GM19452 (cell line): ENCODE measurements around the gene FIZ1.

Experiments used
- ATAC-seq: cut with Tn5 transposase; IDR thresholded peaks from one replicate; pipeline ENCODE4 v1.9.1; 2021; ENCODE audit not compliant: unreplicated experiment

The FIZ1 gene, protein sequence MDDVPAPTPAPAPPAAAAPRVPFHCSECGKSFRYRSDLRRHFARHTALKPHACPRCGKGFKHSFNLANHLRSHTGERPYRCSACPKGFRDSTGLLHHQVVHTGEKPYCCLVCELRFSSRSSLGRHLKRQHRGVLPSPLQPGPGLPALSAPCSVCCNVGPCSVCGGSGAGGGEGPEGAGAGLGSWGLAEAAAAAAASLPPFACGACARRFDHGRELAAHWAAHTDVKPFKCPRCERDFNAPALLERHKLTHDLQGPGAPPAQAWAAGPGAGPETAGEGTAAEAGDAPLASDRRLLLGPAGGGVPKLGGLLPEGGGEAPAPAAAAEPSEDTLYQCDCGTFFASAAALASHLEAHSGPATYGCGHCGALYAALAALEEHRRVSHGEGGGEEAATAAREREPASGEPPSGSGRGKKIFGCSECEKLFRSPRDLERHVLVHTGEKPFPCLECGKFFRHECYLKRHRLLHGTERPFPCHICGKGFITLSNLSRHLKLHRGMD

DNA sequence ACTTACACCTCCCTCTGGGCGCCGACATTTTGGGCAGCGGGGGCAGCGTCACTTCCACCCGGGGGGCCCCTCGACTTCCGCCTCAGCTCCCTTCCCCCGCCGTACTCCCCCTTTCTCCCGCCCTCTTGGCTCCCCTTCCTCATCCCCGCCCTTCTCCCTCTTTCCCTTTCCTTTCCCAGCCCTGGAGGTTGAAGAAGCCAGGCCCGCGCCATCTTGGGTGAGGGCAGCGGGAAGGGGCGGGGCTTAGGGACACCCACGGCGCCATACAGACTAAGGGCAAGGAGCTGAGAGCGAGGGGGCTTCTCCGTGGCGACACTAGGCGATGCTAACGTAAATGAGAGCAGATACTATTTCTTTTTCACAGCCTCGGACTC is at the start of gene FIZ1:
Gene FIZ1 (minus strand): TSS at position 50 of the 374 bp plus-strand sequence. CDS start 1,652 bp downstream, outside the sequence.
- peak; percentile 44 for ATAC-seq

DNA sequence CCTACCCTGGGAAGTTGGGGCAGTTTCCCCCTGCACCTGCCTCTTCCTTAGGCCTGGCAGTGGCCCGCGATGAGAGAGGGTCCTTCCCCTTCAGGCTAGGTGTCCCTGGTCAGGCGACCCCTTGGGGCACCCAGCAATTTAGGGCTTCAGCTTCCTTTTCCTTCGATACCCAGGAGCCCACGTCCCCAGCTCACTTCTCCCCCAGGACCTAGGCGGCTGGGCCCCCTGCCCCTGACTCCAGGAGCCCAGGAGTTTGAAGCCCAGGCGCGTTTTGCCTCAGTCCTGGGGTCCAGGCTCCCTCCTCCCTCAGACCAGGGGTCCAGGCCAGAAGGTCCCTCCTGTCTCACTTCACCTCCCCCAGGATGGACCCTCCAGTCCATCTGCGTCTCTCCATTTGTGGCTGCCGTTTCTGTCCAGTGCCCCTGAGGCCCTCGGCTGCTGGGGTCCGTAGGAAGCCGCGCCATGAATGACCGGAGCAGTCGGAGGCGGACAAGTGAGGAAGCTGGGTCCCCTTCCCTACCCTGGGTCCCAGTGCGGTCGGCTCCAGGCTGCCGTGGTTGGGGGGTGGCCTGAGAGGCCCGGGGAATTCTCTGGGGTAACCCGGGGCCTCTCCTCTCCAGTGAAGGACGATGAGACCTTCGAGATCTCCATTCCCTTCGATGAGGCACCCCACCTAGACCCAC is 49.4 kb upstream of the FIZ1 start:
- ATAC-seq = no peak

DNA sequence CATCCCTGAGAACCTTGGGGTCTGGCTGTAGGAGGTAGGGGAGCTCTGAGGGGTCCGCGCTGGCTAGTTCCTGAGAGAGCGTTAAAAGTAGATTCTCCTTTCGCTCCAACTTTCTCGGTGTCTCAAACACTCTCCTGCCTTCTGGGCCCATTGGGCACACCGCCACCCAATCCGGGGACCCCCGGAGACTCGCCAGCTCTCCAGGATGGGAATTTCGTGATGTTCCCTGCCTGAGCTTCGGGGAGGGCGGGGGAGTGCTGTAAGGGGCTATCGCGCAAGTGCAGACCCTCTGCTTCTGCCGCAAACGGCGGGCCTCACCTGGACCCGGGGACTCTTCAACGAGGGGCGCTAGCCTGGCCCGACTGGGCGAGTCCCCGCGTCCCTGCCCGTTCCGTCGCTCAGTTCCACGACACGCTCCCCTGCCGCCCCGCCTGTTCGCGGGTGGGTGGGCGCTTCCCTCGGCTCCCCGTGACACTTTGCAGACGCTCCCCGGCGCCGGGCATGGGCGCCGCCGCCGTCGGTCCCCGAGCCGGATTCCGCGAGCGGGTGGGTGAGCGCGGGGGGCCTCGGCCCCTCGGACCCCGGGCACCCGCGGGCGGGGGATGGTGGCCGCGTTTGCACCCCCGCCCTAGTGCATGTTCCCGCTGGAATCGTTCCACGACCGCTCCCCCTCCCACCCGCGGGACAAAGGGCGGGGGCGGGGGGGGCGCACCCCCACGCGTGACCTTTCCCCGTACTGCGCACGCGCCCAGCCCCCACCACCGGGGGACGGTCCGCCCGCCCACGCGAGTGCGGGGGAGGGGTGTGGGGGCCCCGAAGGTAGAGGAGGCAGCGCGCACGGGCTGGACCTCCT is 48.6 kb upstream of the FIZ1 start, which contains the start of gene CCDC106:
Gene CCDC106 (plus strand): TSS at position 481 of the 853 bp plus-strand sequence. CDS start 835 bp downstream, outside the sequence.
- no peak for ATAC-seq

DNA sequence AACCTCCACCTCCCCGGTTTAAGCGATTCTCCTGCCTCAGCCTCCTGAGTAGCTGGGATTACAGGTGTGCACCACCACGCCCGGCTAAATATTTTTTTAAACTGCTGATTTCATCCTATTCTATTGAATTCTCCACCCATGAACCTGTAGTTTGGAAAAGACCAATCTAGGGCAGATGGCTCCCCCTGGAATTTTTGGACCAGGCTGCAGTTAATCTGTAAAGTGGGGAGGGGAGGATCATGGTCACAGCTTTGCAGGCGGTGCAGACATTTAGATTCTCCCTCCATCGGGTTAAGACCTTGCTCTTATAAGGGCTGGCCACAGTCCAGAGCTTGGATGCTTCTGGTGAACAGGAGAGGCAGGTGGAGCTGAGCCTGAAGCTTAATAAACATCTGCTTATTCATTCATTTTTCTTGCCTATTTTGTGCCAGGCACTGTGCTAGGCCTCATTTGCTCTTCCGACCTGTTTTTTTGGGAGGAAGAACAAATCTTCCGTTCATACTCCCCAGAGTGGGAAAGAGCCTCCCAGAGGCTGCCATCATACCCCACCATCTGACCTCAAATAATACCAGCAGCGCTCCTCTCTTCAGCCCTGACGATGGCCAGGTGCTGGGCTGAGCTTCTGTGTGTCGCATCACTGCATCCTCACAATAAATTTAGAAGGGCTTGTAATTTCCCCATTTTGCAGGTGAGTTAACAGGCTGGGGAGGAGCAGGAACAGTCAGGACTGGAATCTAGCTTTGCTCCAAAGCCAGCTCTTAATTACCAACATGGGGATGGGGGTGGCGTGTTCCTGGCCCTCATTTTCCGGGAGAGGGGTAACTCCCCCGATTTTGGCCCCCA is 47.8 kb upstream of the FIZ1 start:
- ATAC-seq = no peak

DNA sequence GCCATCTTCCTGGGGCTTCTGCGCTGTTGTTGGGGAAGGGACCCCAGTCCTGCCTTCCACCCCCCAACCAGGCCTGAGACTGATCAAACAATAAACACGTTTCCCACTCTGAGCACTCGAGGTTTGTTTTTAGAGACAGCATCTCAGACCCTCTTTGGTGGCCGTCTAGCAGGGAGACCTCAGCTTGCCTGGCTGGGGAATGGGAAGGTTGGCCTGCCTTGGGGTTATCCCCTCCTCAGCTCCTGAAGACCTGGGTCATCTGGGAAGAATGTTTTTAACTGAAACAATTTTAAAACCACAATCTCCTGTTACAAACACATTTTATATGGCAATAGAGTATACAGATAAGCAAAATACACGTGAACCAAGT is 46.2 kb upstream of the FIZ1 start:
- no peak for ATAC-seq

DNA sequence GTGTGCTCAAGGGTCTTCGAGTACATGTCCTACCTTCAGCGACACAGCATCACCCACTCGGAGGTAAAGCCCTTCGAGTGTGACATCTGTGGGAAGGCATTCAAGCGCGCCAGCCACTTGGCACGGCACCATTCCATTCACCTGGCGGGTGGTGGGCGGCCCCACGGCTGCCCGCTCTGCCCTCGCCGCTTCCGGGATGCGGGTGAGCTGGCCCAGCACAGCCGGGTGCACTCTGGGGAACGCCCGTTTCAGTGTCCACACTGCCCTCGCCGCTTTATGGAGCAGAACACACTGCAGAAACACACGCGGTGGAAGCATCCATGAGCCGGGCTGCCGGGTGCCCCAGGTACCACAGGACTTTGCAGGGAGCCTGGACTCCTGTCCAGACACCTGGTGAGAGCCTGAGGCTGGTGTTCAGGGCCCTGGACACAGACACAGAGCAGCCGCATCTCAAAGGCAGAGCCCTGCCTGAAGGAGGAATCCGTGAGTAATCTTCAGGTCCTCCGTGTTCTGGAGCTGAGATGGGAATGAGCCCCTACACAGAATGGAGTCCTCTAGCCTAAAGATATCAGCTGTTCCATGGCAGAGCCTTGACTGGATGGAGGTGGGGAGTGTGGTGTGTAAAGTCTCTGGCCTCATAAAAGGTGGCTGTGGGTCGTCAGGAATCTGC is 45.7 kb upstream of the FIZ1 start:
- no peak for ATAC-seq

DNA sequence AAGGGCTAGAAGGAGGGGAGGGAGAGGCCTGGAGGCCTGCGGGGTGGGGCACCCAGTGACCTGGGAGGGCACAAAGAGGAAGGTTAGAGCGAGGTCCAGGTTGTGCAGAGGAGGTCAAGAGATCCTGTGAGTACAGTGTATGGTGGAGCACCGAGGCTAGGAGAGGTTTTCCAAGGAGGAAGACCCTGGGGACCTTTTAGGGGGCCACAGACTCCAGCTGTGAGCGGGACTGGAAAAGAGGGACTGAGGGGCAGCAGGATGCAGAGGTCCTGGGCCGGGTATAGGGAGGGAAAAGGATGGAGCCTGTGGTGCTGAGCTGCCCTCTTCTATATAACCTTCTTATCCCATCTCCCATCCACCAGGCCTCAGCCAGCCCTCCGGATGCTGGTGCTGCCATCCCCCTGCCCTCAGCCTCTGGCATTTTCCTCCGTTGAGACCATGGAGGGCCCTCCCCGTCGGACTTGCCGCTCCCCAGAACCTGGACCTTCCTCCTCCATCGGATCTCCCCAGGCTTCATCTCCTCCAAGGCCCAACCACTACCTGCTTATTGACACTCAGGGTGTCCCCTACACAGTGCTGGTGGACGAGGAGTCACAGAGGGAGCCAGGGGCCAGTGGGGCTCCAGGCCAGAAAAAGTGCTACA is 45.0 kb upstream of the FIZ1 start:
- no peak for ATAC-seq

DNA sequence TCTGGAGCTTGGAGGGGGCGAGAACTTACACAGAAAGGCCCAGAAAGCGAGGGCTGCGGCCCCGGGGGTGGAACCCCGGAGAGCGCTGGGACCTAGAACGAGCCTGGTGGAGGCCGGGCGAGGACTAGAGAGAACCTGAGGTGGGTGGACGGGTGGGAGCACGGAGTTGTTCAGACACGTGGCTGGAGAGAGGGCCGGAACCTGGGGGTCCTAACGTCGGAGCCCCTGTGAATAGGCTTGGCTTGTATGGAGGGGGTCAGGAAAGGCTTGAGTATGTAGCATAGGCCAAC is 44.5 kb upstream of the FIZ1 start:
- ATAC-seq = no peak

DNA sequence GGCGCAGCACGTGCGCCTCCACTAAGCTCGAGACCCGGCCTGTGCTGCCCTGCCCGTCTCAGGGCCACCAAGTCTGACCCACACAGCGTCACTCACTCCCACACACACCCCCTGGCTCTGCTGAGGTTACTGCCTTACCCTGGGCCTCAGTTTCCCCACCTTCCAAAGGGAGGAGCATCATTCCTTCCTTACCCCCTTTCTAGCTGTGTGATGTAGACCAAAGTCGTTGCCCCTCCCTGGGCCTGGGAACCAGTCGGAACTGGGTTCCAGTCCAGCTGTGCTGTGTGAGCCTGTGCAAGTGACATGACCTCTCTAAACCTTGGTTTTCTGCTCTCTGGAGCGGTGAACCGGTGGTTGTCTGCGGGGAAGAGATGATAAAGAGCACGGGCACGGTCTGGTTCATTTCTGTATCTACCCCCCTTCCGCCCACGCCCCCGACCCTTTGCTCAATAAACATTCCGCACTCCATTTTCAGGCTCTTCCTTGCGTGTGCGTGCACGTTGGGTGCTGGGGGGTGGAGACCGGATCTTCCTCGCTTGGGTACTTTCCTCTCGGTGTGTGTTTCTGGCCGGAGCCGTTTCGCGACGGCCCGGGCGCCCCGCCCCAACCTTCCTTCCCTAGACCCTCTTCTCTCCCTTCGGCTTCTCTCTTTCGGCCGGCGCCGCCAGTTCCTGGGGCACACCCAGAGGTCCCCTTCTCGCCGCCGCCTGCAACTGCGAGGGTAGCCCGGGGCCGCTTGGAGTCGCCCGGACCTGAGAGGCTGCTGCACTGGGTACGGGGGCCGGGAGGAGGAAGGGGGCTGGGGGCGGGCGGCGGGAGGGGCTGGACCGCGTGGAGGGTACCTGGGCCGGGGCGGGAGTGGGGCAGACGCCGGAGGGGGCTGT is 43.9 kb upstream of the FIZ1 start, which contains the start of gene ZNF581:
Gene ZNF581 (plus strand): TSS at position 647 of the 884 bp plus-strand sequence. CDS start 923 bp downstream, outside the sequence.
- ATAC-seq = no peak

DNA sequence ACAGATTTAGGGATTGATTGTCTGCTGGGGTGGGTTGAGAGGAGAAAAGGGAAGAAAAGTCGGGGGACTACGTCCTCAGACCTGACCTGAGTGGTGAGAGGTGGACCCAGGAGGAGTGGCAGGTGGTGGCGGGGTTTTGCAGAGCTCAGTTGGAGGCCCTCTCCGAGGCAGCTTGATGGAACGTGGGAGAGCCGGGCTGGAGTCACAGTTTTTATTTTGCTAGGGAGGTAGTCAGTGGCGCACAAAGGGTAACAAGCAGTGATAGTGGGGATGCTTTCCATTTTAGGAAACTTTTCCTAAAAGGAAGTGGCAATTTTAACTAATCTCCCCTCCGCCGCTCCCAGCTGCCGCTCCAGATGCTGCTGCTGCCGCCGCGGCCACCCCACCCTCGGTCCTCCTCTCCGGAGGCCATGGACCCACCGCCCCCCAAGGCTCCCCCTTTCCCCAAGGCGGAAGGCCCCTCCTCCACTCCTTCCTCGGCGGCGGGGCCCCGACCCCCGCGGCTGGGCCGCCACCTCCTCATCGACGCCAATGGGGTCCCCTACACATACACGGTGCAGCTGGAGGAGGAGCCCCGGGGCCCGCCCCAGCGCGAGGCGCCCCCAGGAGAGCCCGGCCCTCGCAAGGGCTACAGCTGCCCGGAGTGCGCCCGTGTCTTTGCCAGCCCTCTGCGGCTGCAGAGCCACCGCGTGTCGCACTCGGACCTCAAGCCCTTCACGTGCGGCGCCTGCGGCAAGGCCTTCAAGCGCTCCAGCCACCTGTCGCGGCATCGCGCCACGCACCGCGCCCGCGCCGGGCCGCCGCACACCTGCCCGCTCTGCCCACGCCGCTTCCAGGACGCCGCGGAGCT is 43.1 kb upstream of the FIZ1 start:
- no peak for ATAC-seq

DNA sequence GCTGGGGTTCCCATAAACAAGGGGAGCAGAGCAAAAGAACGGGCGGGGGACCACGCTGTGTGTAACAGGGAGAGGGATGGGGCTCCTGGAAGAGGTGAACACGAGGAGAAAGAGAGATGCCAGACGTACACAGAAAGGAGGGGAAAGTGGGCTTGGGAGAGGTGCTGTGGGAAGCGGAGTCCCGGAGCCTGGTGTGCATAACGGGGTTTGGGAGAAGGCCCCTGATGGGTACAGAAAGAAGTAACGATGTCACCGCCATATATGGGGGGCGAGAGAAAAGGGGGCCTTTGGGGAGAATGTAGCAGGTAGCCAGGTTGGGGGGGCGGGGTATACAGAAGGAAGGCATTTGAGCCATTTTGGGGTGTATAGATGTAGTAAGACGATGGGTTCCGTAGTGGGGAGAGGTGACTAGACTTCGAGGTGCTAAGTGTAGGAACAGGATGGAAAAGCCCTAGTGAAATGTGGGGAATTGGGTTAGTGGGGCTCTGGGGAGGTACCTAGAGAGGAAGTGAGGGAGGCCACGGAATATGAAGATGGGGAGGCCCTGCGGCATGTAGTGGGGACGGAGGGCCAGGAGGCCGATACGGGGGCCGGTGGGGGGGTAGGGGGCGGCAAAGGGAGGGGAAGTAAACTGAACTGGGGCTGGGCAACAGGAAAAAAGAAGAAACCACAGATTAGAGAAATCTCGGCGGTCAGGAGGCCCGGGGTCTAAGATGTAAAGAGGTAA is 42.3 kb upstream of the FIZ1 start:
- no peak for ATAC-seq

DNA sequence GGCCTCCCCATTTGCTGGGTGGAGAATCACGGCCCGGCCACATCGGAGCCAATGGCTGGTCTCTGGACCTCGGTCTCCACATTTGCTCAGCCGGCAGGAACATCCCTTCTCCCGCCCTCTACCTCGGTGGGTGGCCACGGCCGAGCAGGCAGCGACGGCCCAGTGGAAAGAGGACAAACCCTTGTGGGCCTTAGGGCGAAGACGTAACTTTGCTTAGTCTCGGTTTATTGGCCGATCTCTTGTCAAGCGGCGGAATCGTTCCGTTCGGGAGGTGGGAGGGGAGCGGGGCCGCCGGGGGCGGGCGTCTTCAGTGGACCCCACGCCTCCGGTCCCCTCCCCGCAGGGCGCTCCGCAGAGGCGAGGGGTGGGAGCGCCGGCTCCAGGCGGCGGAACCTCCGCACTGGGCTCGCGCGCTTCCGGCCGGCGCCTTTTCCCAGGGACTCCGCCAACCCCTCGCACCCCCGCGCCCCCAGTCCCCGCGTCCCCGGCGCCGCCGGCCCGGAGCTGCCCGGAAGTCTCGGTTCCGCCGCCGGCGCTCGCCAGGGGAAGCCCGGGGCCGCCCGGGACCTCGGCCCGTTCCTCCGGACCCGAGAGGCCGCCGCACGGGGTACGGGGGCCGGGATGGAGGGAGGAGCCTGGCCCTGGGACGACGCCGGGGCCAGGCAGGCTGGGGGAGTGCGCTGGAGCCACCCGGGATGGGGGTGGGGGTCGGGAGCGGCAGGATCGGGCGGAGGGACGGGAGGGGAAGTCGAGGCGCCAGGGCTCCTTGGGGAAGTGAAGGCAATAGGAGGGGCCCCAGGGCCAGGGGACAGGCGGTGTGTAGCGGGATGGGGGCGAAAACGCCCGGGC is 41.5 kb upstream of the FIZ1 start, which contains the start of gene ZNF580:
Gene ZNF580 (plus strand): TSS at position 426 of the 849 bp plus-strand sequence. CDS start 1,507 bp downstream, outside the sequence.
- no peak for ATAC-seq

DNA sequence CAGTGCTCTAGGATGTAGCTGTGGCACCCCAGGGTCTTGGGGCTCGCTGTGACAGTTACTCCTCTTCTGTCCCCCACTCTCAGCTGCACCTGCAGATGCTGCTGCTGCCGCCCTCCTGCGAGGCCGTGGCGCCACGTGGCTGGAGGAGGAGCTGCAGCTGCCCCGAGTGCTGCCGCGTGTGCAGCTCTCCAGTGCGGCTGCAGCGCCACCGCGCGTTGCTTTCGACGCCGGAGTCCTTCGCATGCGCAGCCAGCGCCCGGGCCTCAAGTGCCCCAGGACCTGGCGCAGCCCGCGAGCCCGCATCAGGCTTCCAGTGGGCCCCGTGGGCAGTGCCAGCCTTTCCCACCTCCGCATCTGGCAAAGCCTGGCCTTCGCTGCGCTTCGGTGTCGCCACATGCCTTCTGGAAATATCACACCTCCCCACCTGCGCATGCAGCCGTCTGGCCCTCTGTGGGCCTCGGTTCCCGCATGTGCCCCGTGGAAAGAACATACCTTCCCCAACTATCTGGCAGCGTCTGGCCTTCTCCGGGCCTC is 40.8 kb upstream of the FIZ1 start:
- ATAC-seq = no peak

DNA sequence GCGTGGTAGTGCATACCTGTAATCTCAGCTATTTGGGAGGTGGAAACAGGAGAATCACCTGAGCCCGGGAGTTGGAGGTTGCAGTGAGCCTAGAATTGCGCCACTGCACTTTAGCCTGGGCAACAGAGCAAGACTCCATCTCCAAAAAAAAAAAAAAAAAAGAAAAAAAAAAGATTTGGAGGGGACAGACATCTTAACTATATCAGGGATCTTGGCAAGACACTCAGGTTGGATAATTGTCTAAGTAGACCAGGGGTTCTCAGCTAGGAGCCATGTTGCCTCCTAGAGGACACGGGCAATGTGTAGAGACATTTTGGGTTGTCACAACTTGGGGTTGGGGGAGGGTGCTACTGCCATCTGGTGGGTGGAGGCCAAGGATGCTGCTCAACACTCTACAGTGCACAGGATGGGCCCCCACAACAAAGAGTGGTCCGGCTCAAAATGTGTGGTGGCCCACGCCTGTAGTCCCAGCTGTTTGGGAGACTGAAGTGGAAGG is 39.6 kb upstream of the FIZ1 start:
- ATAC-seq = no peak

DNA sequence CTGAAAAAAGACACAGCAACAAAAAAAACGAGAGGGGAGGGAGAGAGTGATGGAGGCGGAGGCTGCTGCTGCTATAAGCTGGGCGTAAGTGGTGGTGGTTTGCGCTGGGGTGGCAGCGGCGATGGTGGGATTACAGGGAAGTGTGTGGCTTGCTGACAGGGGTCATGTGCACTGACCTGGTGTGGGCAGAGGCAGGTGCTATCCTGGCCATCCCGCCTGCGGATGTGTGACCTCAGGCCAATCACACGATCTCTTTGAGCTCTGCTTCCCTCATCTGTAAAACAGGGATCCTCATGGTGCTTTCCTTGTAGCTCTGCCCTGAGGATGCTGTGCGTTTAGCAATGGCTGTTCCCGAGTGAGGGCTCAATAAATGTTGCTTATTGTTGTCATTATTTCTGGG is 38.2 kb upstream of the FIZ1 start:
- ATAC-seq = no peak
